Loucy (cell line): ENCODE results near the gene SH3RF1.

Experiments used
- EZH2phosphoT487 ChIP-seq: fragments of 200-600 bp; IDR thresholded peaks from 2 replicates; pipeline ENCODE4 v1.6.1; 2018; ENCODE audit warnings: antibody characterized with exemption, mild to moderate bottlenecking, moderate library complexity, borderline replicate concordance
- TF ChIP-seq, protein P1 (sequence below): fragments of 200-600 bp; sonication (generic); conservative IDR thresholded peaks from 2 replicates; pipeline ENCODE4 v1.5.1; 2014; ENCODE audit warnings: mild to moderate bottlenecking, antibody characterized with exemption, low read length

DNA sequence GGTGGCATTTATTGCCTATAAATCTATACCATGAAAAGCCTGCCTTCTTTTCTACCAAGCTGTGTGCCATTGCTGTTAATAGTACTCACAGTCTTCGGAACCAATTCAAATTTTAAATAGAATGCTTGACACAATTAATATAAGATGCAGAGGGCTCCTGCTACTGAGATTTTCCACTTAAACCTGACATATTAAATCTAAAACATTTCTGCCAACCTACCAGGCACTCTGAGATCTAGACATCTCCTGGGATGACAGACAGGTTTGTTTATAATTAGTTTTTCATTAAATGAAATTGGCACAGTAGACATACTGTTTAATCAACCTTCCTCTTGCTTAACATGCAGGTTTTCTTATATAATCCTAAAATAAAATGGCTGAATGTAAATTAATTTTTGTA lies 143.4 kb downstream of the SH3RF1 start:
- TF ChIP-seq, protein P1, sequence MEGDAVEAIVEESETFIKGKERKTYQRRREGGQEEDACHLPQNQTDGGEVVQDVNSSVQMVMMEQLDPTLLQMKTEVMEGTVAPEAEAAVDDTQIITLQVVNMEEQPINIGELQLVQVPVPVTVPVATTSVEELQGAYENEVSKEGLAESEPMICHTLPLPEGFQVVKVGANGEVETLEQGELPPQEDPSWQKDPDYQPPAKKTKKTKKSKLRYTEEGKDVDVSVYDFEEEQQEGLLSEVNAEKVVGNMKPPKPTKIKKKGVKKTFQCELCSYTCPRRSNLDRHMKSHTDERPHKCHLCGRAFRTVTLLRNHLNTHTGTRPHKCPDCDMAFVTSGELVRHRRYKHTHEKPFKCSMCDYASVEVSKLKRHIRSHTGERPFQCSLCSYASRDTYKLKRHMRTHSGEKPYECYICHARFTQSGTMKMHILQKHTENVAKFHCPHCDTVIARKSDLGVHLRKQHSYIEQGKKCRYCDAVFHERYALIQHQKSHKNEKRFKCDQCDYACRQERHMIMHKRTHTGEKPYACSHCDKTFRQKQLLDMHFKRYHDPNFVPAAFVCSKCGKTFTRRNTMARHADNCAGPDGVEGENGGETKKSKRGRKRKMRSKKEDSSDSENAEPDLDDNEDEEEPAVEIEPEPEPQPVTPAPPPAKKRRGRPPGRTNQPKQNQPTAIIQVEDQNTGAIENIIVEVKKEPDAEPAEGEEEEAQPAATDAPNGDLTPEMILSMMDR = no peak
- TF ChIP-seq EZH2phosphoT487 = no peak
